ENCODE results near the gene MYCL.

The MYCL gene

DNA sequence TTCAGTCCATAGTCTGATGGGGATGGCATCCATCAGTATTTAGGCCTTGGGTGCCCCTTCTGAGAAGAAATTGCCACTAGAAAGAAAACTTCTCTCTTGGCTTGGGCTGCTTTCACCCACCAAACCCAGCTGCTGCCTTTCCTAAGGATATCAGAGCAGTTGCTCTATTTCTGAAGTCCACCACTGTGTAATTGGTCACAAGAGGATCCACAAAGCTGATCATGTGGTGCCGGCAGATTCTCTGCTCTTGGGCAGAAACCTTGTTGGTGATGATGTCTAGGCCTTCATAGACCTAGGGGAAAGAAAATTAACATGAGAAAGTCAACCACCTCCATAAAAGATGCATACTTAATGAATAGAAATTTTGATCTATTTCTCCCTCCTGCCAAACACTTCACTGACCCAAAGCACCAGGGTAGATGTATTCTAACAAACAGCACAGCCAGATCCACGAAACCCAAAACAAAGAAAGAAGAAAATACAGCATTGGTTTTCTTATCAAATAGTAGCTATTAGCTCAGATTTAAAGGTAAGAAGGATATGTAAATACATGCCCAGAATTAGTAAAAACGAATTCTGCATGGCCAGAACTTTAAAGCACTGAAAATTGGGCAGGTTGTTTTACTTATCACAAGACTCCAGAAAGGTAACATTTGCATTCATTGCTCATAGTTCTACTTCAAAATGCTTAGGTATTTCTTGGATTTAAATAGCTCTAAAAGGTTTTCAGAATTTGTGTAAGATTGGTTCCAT lies 44.4 kb downstream of the MYCL start:
- TF ChIP-seq, protein P1, sequence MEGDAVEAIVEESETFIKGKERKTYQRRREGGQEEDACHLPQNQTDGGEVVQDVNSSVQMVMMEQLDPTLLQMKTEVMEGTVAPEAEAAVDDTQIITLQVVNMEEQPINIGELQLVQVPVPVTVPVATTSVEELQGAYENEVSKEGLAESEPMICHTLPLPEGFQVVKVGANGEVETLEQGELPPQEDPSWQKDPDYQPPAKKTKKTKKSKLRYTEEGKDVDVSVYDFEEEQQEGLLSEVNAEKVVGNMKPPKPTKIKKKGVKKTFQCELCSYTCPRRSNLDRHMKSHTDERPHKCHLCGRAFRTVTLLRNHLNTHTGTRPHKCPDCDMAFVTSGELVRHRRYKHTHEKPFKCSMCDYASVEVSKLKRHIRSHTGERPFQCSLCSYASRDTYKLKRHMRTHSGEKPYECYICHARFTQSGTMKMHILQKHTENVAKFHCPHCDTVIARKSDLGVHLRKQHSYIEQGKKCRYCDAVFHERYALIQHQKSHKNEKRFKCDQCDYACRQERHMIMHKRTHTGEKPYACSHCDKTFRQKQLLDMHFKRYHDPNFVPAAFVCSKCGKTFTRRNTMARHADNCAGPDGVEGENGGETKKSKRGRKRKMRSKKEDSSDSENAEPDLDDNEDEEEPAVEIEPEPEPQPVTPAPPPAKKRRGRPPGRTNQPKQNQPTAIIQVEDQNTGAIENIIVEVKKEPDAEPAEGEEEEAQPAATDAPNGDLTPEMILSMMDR (IDR thresholded peaks at IDR 0.05; ENCODE audit: low read depth, low read length) = no peak
- no peak overlapping the region for H3K4me3 ChIP-seq (ENCODE audit: low read depth, low read length)

DNA sequence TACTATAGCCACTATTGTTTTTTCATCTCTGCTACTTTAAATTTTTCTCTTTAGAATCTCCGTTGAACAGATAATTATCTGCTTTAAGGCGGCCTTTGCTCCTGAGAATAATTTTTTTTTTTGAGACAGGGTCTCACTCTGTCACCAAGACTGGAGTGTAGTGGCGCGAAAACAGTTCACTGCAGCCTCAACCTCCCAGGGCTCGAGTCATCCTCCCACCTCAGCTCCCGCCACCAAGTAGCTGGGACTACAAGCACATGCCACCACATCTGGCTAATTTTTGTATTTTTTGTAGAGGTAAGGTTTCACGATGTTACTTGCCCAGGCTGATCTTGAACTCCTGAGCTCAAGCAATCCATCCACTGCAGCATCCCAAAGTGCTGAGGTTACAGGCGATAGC lies 47.0 kb downstream of the MYCL start:
- H3K4me3 ChIP-seq (ENCODE audit: low read depth, low read length) = no peak overlapping the region
- TF ChIP-seq, protein P1 (IDR thresholded peaks at IDR 0.05; ENCODE audit: low read depth, low read length) = no peak

DNA sequence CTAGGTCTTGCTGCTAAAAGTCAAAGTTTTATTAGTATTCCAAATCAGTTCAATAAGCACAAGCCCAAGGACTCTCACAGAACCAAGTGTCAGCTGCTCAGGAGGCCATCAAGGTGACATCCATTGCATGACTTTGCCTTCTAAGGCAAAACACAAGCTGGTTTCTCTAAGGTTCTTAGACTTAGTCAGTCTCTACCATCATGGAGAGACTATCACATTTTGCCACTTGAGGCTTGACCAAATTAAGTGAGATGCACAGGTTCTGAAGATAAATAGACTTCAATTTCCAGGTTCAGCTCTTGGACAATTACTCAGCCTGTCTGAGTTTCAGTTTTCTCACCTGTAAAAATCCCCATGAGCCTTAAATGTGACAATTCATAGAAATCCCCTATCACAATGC lies 47.4 kb downstream of the MYCL start:
- TF ChIP-seq, protein P1 (IDR thresholded peaks at IDR 0.05; ENCODE audit: low read depth, low read length) = no peak
- no peak overlapping the region for H3K4me3 ChIP-seq (ENCODE audit: low read depth, low read length)

DNA sequence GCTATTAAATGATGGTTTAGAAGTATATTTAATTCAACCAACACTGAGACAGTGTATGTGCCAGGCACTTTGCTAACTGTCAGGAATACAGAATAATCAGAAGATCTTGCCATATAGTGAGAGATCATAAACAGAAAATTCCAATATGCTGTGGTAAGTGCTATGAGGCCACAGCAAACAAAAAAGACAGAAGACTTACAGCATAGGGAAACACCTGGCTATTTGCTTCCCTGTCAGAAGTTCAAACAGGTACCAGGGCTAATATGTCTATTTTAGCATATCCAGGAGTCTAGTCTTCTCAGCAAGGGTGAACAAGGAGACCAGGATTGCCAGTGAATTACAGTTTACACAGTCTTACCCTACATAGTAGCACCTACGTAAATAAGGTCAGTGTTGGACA lies 48.8 kb downstream of the MYCL start:
- no peak overlapping the region for H3K4me3 ChIP-seq (ENCODE audit: low read depth, low read length)
- TF ChIP-seq, protein P1 (IDR thresholded peaks at IDR 0.05; ENCODE audit: low read depth, low read length) = no peak

DNA sequence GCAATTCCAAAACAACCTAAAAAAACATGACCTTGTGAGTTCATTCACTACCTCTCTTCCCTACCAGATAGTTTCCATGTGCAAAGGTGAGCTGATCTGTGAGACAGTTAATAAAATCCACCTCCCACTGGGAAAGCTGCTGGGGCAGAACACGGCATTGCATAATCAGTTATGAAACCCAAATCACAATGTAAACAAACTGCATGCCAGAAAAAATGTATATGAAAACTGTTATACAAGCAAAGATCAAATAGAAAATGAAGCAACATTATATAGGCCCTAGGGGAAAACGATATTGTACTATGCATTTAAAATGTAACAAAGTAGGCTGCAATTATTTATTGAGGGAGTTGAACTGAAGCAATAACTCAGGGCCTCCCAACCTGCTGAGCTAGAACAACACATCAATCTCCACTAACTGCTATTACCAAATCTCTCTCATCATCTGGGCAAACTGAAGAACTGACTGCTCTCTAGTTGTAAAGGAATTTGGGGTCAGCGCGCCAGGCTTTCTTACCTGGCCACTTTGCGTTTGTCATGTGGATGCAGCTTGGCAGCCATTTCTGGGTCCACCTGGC lies 49.4 kb downstream of the MYCL start:
- no peak overlapping the region for H3K4me3 ChIP-seq (ENCODE audit: low read depth, low read length)
- TF ChIP-seq, protein P1 (IDR thresholded peaks at IDR 0.05; ENCODE audit: low read depth, low read length) = no peak

DNA sequence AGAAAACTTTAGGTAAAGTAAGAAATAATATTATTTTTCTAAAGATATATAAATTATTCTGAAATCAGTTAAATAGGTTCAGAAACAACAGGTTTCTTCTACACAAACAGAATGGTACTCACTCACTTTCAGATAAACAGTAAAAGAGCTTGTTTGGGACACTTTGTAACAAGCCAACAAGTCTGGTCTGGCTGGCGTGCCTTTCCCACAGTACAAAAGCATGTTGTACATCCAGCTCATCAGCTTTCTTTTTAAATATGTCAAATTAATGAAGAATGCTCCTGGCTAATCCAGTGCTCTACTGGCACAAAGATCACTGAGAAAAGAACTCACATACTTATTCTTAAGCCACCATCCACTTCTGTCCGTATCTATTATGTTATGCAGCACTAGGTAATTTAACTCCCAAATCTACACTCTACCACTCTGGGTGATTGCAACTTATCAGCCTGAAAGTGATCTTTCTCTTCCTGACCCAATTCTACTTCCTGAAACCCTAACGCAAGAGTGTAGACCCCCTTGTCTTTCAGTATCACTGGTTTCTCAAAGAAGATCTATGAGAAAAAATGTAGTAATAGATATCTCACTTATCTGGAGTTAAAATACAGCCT lies 51.0 kb downstream of the MYCL start:
- H3K4me3 ChIP-seq (ENCODE audit: low read depth, low read length) = no peak overlapping the region
- TF ChIP-seq, protein P1 (IDR thresholded peaks at IDR 0.05; ENCODE audit: low read depth, low read length) = no peak

DNA sequence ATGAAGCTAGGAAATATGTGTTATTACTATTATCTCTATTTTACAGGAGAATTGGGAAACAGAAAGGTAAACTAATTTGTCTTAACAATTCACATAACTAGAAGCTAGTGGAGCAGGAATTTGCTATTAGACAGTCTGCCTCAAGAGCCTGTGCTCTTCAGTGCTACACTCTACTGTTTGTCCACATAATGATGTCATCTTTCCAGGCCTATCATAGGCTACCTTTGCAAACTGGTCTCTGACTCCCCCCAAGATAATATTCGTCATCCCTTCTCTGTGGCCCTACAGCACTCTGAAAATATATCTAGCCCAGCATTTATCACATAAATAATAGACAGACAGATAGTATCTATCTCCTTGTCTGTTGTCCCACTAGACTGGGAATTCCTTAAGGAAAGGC lies 52.5 kb downstream of the MYCL start:
- TF ChIP-seq, protein P1 (IDR thresholded peaks at IDR 0.05; ENCODE audit: low read depth, low read length) = no peak
- H3K4me3 ChIP-seq (ENCODE audit: low read depth, low read length) = no peak overlapping the region
